ENCODE data around the gene LPIN2.
"Not testable (repeated sequence)": the region's sequence is repeated elsewhere in the genome, so short reads cannot be mapped to it uniquely, and the experiment has no call there.

Gene LPIN2

GRCh38 chr18:3014503-3015203, 1.7 kb upstream of the LPIN2 start:
- H3K4me3 ChIP-seq (ENCODE audit: low read depth, low read length), result no peak overlapping the region
- no peak for DNase-seq (ENCODE audit: low read depth)
- no peak for TF ChIP-seq CTCF (IDR thresholded peaks at IDR 0.05; ENCODE audit: control insufficient read depth, extremely low read depth, insufficient read depth)

GRCh38 chr18:3012136-3013023, 564 bp downstream of the LPIN2 start:
- no peak for DNase-seq (ENCODE audit: low read depth)
- peak overlapping the region; percentile 78 for H3K4me3 ChIP-seq (ENCODE audit: low read depth, low read length)
- TF ChIP-seq CTCF (IDR thresholded peaks at IDR 0.05; ENCODE audit: control insufficient read depth, extremely low read depth, insufficient read depth), result no peak

- no peak overlapping the region for H3K4me3 ChIP-seq (ENCODE audit: low read depth, low read length)
- DNase-seq (ENCODE audit: low read depth), result no peak
- TF ChIP-seq CTCF (IDR thresholded peaks at IDR 0.05; ENCODE audit: control insufficient read depth, extremely low read depth, insufficient read depth), result no peak
Observed at GRCh38 chr18:3010086-3010485, 2.9 kb downstream of the LPIN2 start.

- no peak for TF ChIP-seq CTCF (IDR thresholded peaks at IDR 0.05; ENCODE audit: control insufficient read depth, extremely low read depth, insufficient read depth)
- H3K4me3 ChIP-seq (ENCODE audit: low read depth, low read length), result no peak overlapping the region
- no peak for DNase-seq (ENCODE audit: low read depth)
Observed at GRCh38 chr18:3008541-3008940, 4.4 kb downstream of the LPIN2 start.

GRCh38 chr18:3007491-3007890, 5.5 kb downstream of the LPIN2 start:
- TF ChIP-seq CTCF (IDR thresholded peaks at IDR 0.05; ENCODE audit: control insufficient read depth, extremely low read depth, insufficient read depth), result no peak
- DNase-seq (ENCODE audit: low read depth), result no peak
- H3K4me3 ChIP-seq (ENCODE audit: low read depth, low read length), result no peak overlapping the region

GRCh38 chr18:3005462-3005861, 7.5 kb downstream of the LPIN2 start:
- no peak for TF ChIP-seq CTCF (IDR thresholded peaks at IDR 0.05; ENCODE audit: control insufficient read depth, extremely low read depth, insufficient read depth)
- no peak overlapping the region for H3K4me3 ChIP-seq (ENCODE audit: low read depth, low read length)
- no peak for DNase-seq (ENCODE audit: low read depth)

- not testable (repeated sequence) for H3K4me3 ChIP-seq (ENCODE audit: low read depth, low read length); DNase-seq (ENCODE audit: low read depth)
Observed at GRCh38 chr18:3003766-3004165, 9.2 kb downstream of the LPIN2 start.

All from LNCaP clone FGC (cell line).